Measurements from ENCODE around the gene HEY2.

GRCh38 chr6:125727216-125727615 lies 22.2 kb upstream of the HEY2 start:
- TF ChIP-seq CTCF (IDR thresholded peaks at IDR 0.05): no peak
- no peak for TF ChIP-seq EP300 (IDR thresholded peaks at IDR 0.05)
- no peak for TF ChIP-seq POLR2A (IDR thresholded peaks at IDR 0.05)
